ENCODE results near the gene TMTC1.

The TMTC1 gene

GRCh38 chr12:29676676-29677075, 107.1 kb downstream of the TMTC1 start:
- H3K9ac ChIP-seq (ENCODE audit: low read length), result no peak overlapping the region
- no peak overlapping the region for H3K4me2 ChIP-seq (ENCODE audit: low read length)
- H3K4me3 ChIP-seq (ENCODE audit: low read depth, low read length, poor library complexity, severe bottlenecking), result no peak overlapping the region
- no peak for TF ChIP-seq CTCF (IDR thresholded peaks at IDR 0.05; ENCODE audit: low read length)
- no peak for TF ChIP-seq EZH2 (IDR thresholded peaks at IDR 0.05; ENCODE audit: borderline replicate concordance, low read length)
- no peaks in the 10 kb centered on the region for H4K20me1 ChIP-seq (ENCODE audit: insufficient read depth, low read length)
- no peak overlapping the region for H2AFZ ChIP-seq (ENCODE audit: low read length)
- no peaks in the 10 kb centered on the region for H3K9me2 ChIP-seq (ENCODE audit: low read depth, low read length)
- H3F3A ChIP-seq (ENCODE audit: insufficient read depth, low read length), result no peaks in the 10 kb centered on the region
- H3K79me2 ChIP-seq (ENCODE audit: insufficient read depth, low read length), result no peaks in the 10 kb centered on the region
- no peaks in the 10 kb centered on the region for H3K4me1 ChIP-seq (ENCODE audit: insufficient read depth, low read length, severe bottlenecking)
- no peaks in the 10 kb centered on the region for H3K36me3 ChIP-seq (ENCODE audit: insufficient read depth, low read length)
- no peaks in the 10 kb centered on the region for H3K27me3 ChIP-seq (ENCODE audit: insufficient read depth, low read length)
- H3K27ac ChIP-seq (ENCODE audit: low read depth, low read length, poor library complexity, severe bottlenecking), result no peak overlapping the region
- no peaks in the 10 kb centered on the region for H3K9me3 ChIP-seq (ENCODE audit: low read length)

GRCh38 chr12:29674463-29674862, 109.3 kb downstream of the TMTC1 start:
- Histone ChIP-seq H3K27ac (ENCODE audit: low read depth, low read length, poor library complexity, severe bottlenecking) (no peak overlapping the region), H3K4me3 (ENCODE audit: low read depth, low read length, poor library complexity, severe bottlenecking) (no peak overlapping the region), H3K9me3 (ENCODE audit: low read length) (no peaks in the 10 kb centered on the region), H4K20me1 (ENCODE audit: insufficient read depth, low read length) (no peaks in the 10 kb centered on the region), H3K36me3 (ENCODE audit: insufficient read depth, low read length) (no peaks in the 10 kb centered on the region), H2AFZ (ENCODE audit: low read length) (no peak overlapping the region), H3K27me3 (ENCODE audit: insufficient read depth, low read length) (no peaks in the 10 kb centered on the region), H3K9ac (ENCODE audit: low read length) (no peak overlapping the region), H3K9me2 (ENCODE audit: low read depth, low read length) (no peaks in the 10 kb centered on the region), H3K4me2 (ENCODE audit: low read length) (no peak overlapping the region), H3K79me2 (ENCODE audit: insufficient read depth, low read length) (no peaks in the 10 kb centered on the region), H3K4me1 (ENCODE audit: insufficient read depth, low read length, severe bottlenecking) (no peaks in the 10 kb centered on the region), H3F3A (ENCODE audit: insufficient read depth, low read length) (no peaks in the 10 kb centered on the region)
- TF ChIP-seq EZH2 (IDR thresholded peaks at IDR 0.05; ENCODE audit: borderline replicate concordance, low read length) (no peak), CTCF (IDR thresholded peaks at IDR 0.05; ENCODE audit: low read length) (no peak)

GRCh38 chr12:29673346-29673745, 110.4 kb downstream of the TMTC1 start:
- Histone ChIP-seq H3K9ac (ENCODE audit: low read length) (no peak overlapping the region), H3K4me2 (ENCODE audit: low read length) (no peak overlapping the region), H3K27ac (ENCODE audit: low read depth, low read length, poor library complexity, severe bottlenecking) (no peak overlapping the region), H3F3A (ENCODE audit: insufficient read depth, low read length) (no peaks in the 10 kb centered on the region), H3K9me3 (ENCODE audit: low read length) (no peaks in the 10 kb centered on the region), H4K20me1 (ENCODE audit: insufficient read depth, low read length) (no peaks in the 10 kb centered on the region), H3K27me3 (ENCODE audit: insufficient read depth, low read length) (no peaks in the 10 kb centered on the region), H3K36me3 (ENCODE audit: insufficient read depth, low read length) (no peaks in the 10 kb centered on the region), H3K79me2 (ENCODE audit: insufficient read depth, low read length) (no peaks in the 10 kb centered on the region), H3K9me2 (ENCODE audit: low read depth, low read length) (no peaks in the 10 kb centered on the region), H3K4me3 (ENCODE audit: low read depth, low read length, poor library complexity, severe bottlenecking) (no peak overlapping the region), H3K4me1 (ENCODE audit: insufficient read depth, low read length, severe bottlenecking) (no peaks in the 10 kb centered on the region), H2AFZ (ENCODE audit: low read length) (no peak overlapping the region)
- TF ChIP-seq EZH2 (IDR thresholded peaks at IDR 0.05; ENCODE audit: borderline replicate concordance, low read length) (no peak), CTCF (IDR thresholded peaks at IDR 0.05; ENCODE audit: low read length) (no peak)

All from OCI-LY1 (cell line).